Fibroblast of upper back skin (primary cell): ENCODE measurements around the gene SHOX.
"Not testable (repeated sequence)": the region's sequence is repeated elsewhere in the genome, so short reads cannot be mapped to it uniquely, and the experiment has no call there.

ENCODE experiments used
- DNase-seq: peaks from one replicate; pipeline ENCODE4 v3.0.0-alpha.2; 2013

SHOX gene

DNA sequence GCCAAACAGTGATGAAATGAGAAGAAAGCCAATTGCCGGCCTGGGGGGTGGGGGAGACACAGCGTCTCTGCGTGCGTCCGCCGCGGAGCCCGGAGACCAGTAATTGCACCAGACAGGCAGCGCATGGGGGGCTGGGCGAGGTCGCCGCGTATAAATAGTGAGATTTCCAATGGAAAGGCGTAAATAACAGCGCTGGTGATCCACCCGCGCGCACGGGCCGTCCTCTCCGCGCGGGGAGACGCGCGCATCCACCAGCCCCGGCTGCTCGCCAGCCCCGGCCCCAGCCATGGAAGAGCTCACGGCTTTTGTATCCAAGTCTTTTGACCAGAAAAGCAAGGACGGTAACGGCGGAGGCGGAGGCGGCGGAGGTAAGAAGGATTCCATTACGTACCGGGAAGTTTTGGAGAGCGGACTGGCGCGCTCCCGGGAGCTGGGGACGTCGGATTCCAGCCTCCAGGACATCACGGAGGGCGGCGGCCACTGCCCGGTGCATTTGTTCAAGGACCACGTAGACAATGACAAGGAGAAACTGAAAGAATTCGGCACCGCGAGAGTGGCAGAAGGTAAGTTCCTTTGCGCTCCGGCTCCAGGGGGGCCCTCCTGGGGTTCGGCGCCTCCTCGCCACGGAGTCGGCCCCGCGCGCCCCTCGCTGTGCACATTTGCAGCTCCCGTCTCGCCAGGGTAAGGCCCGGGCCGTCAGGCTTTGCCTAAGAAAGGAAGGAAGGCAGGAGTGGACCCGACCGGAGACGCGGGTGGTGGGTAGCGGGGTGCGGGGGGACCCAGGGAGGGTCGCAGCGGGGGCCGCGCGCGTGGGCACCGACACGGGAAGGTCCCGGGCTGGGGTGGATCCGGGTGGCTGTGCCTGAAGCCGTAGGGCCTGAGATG lies at the start of gene SHOX:
SHOX (plus strand) TSS at position 180 of the 885 bp plus-strand sequence; CDS start at position 287, 107 bp downstream.
- peak; percentile 63 for DNase-seq

DNA sequence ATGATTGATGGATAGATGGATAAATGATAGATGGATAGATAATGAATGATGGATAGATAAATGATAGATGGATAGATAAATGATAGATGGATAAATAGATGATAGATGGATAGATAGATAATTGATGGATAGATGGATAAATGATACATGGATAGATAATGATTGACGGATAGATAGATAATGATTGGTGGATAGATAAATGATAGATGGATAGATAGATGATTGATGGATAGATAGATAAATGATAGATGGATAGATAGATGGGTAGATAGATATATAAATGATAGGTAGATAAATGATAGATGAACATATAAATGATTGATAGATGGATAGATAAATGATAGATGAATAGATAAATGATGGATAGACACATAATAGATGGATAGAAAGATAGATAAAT lies 49.5 kb upstream of the SHOX start:
- DNase-seq = no peak

DNA sequence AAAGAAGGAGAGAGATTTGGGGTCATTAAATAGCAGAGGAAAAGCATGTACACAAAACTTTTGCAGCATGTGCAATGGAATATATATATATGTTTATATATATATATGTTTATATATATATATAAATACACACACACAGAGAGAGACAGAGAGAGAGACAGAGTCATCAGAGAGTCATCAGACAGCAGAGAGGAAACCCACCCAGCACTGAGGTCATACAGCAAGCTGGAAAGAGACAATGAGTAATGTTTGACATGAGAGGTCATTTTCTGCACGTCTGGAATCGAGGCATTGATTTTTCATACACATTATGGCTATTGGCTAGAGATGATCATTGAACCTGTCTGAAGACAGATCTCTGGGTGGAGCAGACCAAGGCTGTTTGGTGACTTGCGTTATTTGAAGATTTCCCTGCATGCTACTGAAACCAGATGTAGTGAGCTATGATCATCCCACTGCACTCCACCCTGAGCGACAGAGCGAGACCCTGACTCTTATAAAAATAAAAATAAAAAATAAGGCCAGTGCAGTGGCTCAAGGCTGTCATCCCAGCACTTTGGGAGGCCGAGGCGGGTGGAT lies 48.8 kb upstream of the SHOX start:
- DNase-seq = no peak

- no peak for DNase-seq
Measured at GRCh38 chrX:584572-584971, 46.0 kb upstream of the SHOX start.

DNA sequence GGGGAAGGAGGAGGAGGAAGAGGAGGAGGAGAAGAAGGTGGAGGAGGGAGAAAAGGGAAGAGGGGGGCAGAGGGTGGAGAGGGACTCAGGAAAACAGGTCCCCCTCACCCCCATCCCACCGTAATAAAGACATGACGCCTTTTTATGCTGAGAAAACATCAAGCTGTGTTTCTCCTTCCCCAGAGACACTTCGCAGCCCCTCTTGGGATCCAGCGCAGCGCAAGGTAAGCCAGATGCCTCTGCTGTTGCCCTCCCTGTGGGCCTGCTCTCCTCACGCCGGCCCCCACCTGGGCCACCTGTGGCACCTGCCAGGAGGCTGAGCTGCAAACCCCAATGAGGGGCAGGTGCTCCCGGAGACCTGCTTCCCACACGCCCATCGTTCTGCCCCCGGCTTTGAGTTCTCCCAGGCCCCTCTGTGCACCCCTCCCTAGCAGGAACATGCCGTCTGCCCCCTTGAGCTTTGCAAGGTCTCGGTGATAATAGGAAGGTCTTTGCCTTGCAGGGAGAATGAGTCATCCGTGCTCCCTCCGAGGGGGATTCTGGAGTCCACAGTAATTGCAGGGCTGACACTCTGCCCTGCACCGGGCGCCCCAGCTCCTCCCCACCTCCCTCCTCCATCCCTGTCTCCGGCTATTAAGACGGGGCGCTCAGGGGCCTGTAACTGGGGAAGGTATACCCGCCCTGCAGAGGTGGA lies 45.3 kb upstream of the SHOX start:
- DNase-seq = no peak

DNA sequence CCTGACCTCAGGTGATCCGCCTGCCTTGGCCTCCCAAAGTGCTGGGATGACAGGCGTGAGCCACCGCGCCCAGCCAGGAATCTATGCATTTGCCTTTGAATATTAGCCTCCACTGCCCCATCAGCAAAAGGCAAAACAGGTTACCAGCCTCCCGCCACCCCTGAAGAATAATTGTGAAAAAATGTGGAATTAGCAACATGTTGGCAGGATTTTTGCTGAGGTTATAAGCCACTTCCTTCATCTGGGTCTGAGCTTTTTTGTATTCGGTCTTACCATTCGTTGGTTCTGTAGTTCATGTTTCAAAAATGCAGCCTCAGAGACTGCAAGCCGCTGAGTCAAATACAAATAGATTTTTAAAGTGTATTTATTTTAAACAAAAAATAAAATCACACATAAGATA lies 44.2 kb upstream of the SHOX start:
- DNase-seq = no peak

DNA sequence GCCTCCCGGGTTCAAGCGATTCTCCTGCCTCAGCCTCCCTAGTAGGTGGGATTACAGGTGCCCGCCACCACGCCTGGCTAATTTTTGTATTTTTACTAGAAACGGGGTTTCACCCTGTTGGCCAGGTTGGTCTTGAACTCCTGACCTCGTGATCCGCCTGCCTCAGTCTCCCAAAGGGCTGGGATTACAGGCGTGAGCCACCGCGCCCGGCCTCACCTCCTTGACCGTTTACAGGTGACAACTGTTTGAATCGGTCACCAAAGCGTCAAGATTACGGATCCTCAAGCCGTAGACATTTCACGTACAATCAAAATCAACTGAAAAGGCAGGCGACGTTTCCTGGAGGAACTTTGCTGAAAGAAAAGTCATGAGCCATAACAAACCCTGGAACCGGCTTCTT lies 41.3 kb upstream of the SHOX start:
- not testable (repeated sequence) for DNase-seq

DNA sequence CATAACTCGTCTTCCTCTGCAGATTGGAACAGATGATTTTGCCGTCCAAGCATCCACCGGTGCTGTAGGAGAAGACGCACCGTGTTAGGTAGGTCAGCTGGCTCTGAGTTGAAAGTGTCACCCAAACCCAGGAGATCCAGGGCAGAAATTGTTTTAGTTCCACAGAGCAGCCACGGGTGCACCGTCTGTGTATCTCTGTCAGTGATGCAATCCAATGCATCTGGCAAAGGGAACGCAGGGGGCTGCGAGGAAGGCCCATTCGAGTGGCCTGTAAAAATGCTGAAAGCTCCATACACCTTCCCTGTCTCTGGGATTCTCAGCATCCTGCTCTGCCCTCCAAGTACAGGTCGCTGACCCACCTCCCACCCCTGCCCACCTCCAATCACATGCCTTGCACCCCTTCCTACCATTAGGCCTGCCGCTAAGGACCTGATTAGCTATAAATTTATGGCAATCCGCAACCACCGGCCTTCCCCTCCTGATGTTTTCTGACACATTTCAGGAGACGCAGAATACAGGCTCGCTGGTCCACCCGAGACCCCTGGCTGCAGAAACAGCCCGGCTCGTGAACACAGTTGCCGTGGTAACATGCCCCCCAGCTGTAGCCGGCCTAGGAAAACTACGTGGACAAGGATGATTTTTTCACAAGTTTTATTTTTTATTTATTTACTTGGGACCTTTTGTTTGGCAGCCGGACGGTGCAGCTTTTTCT lies 39.7 kb upstream of the SHOX start:
- no peak for DNase-seq

GRCh38 chrX:599837-600715 lies 30.5 kb upstream of the SHOX start:
- DNase-seq = no peak

GRCh38 chrX:603029-603428 lies 27.6 kb upstream of the SHOX start:
- DNase-seq = not testable (repeated sequence)

GRCh38 chrX:604616-605015 lies 26.0 kb upstream of the SHOX start:
- not testable (repeated sequence) for DNase-seq

DNA sequence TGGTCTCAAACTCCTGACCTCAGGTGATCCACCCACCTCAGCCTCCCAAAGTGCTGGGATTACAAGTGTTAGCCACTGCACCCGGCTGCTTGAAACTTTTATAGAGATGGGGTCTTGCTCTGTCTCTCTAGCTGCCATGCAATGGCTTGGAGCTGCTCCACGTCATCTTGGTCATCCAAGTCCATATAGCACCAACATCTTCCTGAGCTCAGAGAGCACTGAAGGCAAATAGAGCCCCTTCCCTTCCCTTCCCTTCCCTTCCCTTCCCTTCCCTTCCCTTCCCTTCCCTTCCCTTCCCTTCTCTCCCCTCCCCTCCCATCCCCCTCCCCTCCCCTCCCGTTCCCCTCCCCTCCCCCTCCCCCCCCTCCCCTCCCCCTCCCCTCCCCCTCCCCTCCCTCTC lies 22.5 kb upstream of the SHOX start:
- not testable (repeated sequence) for DNase-seq

GRCh38 chrX:614136-614535 lies 16.5 kb upstream of the SHOX start:
- DNase-seq = no peak

DNA sequence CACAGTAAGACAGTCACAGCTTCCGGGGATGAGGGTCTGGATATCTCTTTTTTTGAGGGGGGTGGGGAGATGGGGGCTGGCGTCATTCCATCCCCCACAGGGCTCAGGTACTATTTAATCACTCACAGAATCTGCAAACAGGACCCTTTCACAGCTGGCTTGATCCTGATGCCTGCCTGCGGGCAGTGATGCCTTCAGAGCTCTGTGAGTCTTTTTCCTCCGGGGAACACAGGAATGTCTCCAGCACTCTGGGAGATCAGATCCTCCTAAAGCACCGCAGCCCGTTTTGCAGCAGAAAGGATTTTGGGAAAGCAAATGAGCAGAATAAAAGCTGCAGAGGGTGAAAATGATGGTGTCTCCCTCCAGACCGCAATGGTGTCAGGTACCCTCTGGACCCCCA lies 13.2 kb upstream of the SHOX start:
- DNase-seq = no peak

DNA sequence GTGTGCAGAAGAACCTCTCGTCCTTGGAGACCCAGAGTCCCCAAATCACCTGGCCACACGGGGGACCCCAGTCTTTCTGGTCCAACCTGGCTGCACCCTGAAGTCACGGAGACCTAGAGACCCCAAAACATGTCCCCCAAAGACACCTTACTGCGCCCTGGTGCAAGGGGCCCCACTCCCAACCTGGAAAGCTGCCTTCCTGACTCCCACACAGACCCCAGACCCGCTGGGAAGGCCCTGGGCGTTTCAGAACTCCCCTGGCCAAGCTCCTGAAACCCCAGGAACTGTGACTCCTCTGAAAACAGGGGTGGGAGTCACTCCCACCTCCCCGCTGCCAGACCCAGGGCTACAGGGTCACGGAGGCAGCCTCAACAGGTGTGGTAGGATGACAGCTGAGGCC lies 12.7 kb upstream of the SHOX start:
- no peak for DNase-seq

DNA sequence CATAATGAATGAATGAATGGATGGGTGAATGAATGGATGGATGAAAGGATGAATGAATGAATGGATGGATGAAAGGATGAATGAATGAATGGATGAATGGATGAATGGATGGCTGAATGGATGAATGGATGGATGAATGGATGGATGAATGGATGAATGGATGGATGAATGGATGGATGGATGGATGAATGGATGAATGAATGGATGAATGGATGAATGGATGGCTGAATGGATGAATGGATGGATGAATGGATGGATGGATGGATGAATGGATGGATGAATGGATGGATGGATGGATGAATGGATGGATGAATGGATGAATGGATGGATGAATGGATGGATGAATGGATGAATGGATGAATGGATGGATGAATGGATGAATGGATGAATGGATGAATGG lies 12.3 kb upstream of the SHOX start:
- DNase-seq = not testable (repeated sequence)

- DNase-seq = no peak
Measured at GRCh38 chrX:618761-619450, 11.7 kb upstream of the SHOX start.

DNA sequence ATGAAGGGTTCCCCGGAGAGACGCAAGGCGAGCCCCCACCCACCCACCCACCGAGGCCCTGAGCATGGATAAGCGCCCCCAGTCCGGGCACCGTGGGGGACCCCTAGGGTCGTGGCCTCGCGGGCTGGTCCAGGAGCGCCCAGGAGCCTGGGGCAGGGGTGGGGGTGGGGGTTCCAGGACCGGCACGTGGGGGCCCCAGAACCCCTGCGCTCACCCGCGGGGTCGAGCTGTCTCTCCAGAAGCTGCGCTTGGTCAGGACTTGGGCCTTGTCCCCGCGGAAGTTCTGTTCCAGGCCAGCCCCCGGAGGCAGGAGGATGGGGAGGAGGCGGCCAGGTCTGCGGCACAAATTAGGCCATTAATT lies 11.2 kb upstream of the SHOX start:
- no peak for DNase-seq

- DNase-seq = no peak
Measured at GRCh38 chrX:619812-620531, 10.6 kb upstream of the SHOX start.

GRCh38 chrX:621705-622503 lies 8.7 kb upstream of the SHOX start:
- no peak for DNase-seq
